GM18951 (cell line): ENCODE results near the gene TSPAN32.

Source experiments
- POLR2A ChIP-seq: IDR thresholded peaks from 4 replicates; pipeline ENCODE4 v1.6.1; 2011; ENCODE audit warnings: mild to moderate bottlenecking; ENCODE audit not compliant: insufficient read length, insufficient read depth; ENCODE audit errors: extremely low read depth
- in situ Hi-C: fragments of 300-500 bp; cut with MboI; formaldehyde crosslinking; loops from one replicate; pipeline ENCODE4 v1.12.0; 2022; ENCODE audit warnings: low sequenced_read_pairs, mixed read lengths, inconsistent platforms; ENCODE audit not compliant: unreplicated experiment

TSPAN32 gene, protein sequence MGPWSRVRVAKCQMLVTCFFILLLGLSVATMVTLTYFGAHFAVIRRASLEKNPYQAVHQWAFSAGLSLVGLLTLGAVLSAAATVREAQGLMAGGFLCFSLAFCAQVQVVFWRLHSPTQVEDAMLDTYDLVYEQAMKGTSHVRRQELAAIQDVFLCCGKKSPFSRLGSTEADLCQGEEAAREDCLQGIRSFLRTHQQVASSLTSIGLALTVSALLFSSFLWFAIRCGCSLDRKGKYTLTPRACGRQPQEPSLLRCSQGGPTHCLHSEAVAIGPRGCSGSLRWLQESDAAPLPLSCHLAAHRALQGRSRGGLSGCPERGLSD

DNA sequence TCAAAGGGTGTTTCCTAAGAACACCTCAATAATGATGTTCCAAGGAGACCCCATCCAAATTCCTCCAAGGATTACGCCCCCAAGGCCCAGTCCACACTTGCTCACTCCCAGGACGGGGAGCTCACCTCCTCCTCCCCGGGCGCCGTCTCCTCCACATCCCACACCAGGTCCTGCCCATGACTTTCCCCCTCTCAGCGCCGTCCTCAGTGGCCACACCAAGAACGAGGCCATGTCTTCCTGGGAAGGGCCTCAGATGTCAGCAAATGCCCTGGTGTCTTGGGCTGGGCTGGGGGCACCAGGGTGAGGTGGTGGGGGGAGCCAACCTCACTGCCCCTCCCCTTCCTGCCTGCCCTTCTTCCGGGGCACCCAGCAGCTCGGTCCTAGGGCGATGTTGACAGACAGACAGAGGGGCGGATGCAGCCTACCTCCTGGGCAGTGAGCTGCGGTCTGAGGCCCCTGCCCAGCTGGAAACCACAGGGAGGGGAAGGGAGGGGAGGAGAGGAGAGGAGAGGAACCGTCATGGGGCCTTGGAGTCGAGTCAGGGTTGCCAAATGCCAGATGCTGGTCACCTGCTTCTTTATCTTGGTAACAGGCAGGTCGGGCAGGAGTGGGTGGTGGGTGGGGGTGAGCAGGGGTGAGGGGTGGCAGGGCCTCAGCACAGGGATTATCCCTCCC is at the start of gene TSPAN32, which contains the start of gene C11orf21:
Gene TSPAN32, plus strand, starts transcription at position 383 of the 675 bp plus-strand sequence. Its CDS starts 137 bp downstream, at position 520.
Gene C11orf21, minus strand, starts transcription at position 288 of the 675 bp plus-strand sequence. Its CDS starts 110 bp downstream, at position 178.
- TF ChIP-seq POLR2A: no peak
- in situ Hi-C loops: no loop called here

DNA sequence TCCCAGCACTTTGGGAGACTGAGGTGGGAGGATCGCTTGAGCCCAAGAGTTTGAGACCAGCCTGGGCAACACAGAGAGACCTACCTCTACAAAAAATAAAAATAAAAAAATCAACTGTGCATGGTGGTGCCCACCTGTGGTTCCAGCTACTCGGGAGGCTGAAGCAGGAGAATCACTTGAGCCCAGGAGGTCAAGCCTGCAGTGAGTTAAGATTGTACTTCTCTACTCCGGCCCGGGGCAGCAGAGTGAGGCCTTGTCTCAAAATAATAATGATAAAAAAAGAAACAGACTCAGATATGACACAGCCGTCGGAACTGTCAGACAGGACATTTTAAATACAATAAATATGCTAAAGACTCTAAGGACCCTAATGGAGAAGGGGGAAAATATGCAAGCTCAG is 49.8 kb upstream of the TSPAN32 start:
- TF ChIP-seq POLR2A: no peak
- in situ Hi-C loops: no loop called here

DNA sequence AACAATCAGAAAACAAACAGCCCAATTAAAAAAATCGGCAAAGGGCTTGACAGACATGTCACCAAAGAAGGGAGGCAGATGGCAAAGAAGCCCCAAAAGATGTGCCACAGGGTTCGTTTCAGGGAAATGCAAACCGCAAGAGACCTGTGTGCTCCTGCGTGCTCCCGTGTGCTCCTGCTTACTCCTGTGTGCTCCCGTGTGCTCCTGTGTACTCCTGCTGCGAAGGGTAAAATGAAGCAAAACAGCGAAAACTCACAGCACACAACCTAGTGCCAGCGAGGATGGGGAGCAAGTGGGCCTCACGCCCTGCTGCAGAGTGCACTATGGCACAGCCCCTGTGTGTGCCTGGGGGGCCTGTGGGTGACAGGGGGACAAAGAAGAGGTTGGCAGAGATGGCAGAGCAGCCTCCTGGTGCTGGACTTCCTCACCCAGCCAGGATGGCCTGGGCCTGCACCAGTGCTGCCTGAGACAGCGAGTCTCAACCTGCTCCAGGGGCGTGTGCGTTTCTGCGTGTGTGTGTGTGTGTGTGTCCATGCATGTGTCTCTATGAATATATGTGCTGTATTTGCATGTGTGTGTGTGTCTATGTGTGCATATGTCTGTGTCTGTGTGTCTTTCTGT is 45.4 kb upstream of the TSPAN32 start:
- TF ChIP-seq POLR2A: no peak

DNA sequence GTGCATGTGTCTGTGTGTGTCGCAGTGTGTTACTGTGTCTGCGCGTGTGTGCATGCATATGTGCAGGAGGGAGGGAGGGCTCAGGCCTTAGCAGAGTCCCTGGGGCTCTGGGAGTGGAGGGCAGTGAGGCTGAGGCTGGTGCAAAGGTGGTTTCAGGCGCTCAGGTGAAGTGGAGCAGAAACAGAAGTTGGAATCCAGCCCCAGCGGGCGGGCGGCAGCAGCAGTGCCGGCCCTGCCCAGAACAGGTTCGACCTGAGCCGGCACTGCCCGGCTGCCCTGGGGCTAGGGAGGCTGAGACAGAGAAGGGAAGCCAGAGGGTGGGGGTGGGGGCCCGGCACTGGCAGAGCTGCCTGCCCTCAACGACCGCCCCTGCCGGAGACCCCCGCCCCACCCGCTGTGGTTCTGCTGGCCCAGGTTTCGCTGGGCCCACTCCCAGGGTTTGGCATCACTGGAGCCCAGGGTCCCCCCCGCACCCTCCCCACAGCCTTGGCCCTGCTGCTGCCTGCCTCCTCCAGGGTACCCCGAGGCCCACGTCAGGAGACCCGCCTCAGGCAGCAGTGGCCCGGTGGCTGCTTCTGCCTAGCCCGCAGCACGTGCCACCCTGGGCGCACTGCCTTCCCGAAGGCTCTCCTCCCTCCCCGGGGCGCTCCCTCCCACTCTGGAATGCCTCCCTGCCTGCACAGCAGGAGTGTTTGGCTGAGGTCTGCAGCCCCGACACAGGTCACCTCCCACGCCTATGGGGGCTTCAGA is 44.7 kb upstream of the TSPAN32 start:
- in situ Hi-C loops: no loop called here
- no peak for TF ChIP-seq POLR2A

More for the DNA sequence above, 45.4 kb upstream of the TSPAN32 start:
- in situ Hi-C loops: no loop called here

DNA sequence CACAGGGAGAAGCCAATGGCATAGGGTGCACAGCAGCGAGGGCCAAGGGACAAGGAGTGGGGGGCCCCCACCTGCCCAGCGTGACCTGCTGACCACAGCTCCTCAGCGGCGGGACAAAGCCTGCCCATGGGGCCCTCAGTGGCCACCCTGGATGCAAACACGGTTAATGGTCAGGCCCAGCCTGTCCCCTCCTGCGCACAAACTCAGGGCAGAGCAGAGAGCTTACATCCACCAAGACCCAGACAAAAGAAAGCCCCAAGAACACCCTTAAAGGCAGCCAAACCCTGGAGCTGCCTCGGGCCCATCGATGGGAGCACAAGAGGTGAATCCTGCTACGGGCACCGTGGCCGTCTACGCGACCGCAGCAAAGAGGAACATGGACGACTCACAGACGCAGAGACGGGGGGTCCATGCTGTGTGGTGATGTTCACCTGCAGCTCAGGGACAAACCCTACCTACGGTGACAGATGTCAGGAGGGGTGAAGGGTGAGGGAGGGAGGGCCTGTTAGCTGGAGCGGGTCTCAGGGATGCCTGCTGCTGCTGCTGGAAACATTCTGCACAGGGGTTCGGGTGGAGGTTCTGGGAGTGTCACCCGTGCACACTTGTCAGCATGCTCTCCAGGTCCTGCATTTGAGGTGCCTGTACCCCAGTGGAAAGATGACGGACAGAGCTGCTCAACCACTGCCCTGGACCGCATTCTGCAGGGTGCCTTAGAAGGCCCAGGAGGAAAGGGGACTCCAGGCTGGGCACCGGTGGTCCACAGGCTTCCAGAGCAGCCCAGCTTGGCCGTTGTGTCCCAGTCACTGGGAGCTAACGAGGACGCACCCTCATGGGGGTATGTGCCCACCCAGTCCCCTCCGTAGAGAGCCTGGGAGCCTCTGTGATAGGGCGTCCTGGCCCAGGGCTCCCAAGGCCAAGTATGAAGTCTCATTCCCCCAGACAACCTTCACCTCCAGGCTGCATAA is 43.0 kb upstream of the TSPAN32 start:
- in situ Hi-C loops: no loop called here
- no peak for TF ChIP-seq POLR2A

DNA sequence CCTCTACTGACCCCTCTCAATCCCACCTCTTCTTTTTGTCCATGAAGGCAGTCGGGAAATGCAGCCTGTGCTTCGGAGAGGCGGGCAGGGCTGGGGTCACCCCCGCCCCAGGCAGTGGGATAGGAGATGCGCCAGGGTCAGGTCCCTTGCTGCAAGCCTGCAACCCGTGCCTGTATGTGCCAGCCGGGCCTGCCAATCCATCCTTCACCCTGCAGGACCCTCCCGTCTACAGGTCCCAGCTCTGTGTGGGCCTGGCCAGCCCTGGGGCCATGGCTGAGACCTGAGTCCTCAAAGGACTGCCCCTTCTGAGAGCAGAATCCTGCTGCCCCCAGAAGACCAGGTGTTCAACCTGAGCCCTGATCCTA is 42.4 kb upstream of the TSPAN32 start:
- no peak for TF ChIP-seq POLR2A
- in situ Hi-C loops: no loop called here

DNA sequence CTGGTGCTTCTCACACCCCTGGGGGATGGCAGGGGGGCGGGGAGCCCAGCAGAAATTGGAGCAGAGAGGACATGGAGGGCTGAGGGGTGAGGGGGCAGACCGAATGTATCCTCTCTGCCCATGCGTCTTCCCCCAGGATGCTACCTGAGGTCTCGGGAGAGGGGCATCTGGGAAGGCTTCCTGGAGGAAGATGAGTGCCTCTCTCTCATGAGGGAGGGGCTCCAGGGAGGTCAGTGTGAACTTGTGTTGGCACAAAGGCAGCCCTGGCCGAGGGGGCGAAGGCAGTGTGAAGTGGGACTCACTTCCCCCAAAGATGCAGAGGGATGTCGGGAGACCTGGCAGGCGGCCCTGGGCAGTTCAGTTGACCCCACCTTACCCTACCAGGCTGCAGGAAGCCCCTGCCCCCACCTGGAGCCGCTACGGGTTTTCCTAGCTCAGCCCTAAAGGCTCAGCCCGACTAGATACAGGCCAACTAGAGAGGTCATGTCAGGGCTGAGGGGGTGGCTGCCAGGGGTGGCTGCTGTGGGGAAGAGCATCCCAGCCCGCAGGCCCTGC is 41.8 kb upstream of the TSPAN32 start:
- in situ Hi-C loops: no loop called here
- no peak for TF ChIP-seq POLR2A

DNA sequence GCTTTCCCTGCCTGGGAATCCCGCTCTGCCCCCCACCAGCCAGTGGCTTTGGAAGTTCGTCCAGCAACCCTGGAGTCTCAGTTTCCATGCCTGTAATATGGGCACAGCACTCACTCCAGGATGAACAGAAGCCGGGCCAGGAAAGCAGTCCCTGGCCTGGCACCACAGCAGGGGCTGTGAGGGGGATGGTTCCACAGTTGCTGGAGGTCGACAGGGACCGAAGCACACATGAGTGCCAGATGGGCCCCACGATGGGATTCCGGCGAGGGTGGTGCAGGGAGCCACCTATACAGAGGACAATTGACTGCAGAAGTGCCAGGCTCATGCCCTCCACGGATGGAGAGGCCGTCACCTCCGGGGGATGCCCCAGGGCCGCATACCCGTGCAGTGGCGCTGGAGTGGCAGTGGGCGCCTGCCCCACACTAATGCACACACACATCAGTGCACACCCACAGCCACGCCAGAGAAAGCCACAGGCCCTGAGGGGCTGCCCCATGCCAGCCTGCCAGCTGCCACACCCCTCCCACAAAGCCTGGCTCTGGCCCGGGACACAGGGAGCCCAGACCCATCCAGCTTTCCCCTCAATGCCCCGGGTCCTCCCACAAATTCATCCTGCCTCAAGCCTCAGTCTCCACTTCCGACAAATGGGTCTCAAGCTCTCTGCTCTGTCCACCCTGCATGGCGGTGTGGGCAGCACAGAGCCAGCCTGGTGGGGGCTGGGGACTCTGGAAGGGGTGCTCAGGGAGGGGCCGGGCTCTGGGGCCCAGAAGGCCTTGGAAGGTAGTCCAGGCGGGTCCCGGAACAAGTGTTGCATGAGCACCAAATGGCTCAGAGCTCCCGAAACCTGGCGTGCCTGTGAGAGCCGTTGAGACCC is 41.1 kb upstream of the TSPAN32 start:
- no peak for TF ChIP-seq POLR2A
- in situ Hi-C loops: no loop called here

DNA sequence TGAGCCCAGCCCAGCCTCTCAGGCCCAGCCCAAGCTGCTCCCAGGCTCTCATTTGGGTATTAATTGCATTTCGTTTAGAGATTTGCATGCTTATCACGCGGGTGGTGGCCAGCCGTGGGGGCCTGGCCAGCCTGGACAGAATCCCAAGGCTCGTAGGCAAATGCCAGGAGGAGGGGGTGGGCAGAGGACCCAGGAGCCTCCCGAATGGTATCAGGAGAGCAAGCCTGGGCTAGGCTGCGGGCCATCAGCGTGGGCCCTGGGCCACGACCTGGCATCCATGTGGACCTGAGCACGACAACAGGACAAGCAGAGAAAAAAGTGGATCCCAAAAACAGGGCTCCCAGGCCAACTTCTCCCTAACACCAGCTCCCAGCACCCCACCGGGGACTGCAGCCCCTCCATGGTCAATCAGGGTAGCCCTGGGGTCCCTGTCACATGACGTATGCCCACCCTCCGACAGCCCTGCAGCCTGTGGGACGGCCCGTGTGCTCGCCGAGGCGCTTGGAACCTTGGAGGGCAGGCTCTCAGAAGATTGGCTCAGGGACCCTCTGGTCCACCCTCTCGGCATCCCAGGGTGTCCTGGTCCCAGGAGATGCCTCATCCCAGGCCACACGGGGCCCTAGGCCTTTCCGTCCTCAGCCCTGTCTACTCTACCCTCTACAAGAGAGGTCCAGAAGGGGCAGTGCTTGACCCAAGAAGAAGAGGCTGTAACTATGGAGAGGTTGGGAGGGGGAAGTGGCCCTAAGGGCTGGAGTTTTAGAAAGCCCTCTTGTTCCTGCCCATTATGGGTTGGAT is 40.2 kb upstream of the TSPAN32 start:
- in situ Hi-C loops: no loop called here
- no peak for TF ChIP-seq POLR2A

DNA sequence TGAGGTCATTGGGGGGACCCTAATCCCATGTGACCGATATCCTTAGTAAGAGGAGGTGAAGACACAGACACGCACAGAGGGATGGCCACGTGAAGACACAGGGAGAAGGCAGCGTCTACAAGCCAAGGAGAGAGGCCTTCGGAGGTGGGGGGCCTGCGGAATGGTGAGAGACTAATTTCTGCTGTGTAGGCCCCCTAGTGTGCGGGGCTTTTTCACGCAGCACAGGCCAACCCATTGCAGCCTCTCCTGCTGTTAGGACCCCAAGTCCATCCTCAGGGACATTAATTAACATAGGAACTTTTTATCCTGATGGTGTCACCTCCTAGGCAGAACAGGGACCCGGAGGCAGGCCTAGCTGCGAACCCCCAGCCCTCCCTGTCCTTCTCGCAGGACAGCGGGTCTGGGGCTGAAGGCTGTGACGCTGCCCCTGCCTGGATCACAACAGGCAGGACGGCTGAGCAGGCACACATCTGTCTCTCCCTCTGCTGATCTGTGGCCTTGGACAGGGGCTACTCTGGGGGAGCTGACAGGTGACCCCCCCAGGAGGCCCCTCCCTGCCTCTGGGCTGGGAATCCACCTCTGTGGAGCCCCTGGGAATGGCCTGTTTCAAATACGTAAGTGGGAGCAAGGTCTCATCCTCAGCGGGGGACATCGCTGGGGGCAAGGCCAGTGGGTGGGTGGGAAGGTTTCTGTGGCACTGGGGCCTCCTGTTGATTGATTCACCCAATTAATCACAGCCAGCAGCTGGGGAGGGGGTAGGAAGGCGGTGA is 39.3 kb upstream of the TSPAN32 start:
- in situ Hi-C loops: no loop called here
- no peak for TF ChIP-seq POLR2A
